Measurements from ENCODE around the gene USP9X. TPM values are rescaled to one million over a fixed set of nuclear protein-coding genes. Genes with fewer than 3 reads are reported as not detected.
"Not testable (repeated sequence)": the region's sequence is repeated elsewhere in the genome, so short reads cannot be mapped to it uniquely, and the experiment has no call there.

Gene USP9X
- total RNA-seq, 1 donor from 2014 or later: 68.3 TPM

DNA sequence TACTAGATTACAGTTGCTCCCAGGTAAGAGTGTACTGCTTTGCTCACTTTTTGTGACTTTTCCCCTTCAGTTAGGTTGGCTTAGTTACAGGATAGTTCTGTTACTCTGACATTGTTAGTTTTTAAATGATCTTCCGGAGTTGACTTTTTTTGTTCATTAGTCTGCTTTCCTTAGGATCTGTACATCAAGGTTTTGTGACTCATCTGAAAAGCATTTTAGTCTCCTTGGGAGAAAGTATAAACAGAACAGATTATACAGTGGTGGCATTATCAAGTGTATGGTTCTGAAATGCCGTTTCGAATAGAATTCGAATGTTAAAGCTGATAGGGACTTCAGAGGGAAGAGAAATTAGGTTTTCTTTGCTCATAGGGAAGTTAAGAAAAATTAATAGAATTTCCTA lies 63.3 kb downstream of the USP9X start:
- no peak for DNase-seq
- Mint-ChIP-seq H3K4me1 (no peaks in the 10 kb centered on the region), H3K9me3 (no peaks in the 10 kb centered on the region), H3K4me3 (no peak overlapping the region), H3K36me3 (ENCODE audit: low read depth) (peaks cover 65% of the 10 kb centered on the region), H3K27me3 (no peaks in the 10 kb centered on the region), H3K27ac (no peak overlapping the region)
- ChIA-PET POLR2A (no interaction called here), CTCF (no interaction called here)
- no peak for ATAC-seq (ENCODE audit: low read depth)
- TF ChIP-seq CTCF (IDR thresholded peaks at IDR 0.05): no peak
- intact Hi-C loops (cut with micrococcal nuclease): no loop called here

GRCh38 chrX:41150043-41150442 lies 64.8 kb downstream of the USP9X start:
- no peaks in the 10 kb centered on the region for H3K9me3 Mint-ChIP-seq
- ATAC-seq (ENCODE audit: low read depth) (no peak), DNase-seq (no peak)
- intact Hi-C loops (cut with micrococcal nuclease): no loop called here
- H3K27ac Mint-ChIP-seq: no peak overlapping the region
- H3K36me3 Mint-ChIP-seq (ENCODE audit: low read depth): peaks cover 67% of the 10 kb centered on the region
- ChIA-PET POLR2A (no interaction called here), CTCF (no interaction called here)
- TF ChIP-seq CTCF (IDR thresholded peaks at IDR 0.05): no peak
- no peaks in the 10 kb centered on the region for H3K27me3 Mint-ChIP-seq
- H3K4me3 Mint-ChIP-seq: no peak overlapping the region
- H3K4me1 Mint-ChIP-seq: no peaks in the 10 kb centered on the region

DNA sequence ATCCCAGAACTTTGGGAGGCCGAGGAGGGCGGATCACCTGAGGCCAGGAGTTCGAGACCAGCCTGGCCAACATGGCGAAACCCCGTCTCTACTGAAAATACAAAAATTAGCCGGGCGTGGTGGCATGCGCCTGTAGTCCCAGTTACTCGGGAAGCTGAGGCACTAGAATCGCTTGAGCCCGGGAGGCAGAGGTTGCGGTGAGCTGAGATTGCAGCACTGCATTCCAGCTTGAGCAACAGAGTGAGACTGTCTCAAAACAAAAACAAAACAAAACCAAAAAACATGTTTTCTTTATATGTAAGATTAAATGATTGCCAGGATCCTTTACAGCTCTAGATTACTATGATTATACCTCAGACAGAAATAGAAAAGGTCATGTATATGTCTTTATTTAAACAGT lies 66.5 kb downstream of the USP9X start:
- H3K4me1 Mint-ChIP-seq; POLR2A ChIA-PET; H3K27ac Mint-ChIP-seq; H3K9me3 Mint-ChIP-seq; H3K27me3 Mint-ChIP-seq; H3K4me3 Mint-ChIP-seq; DNase-seq; ATAC-seq (ENCODE audit: low read depth); intact Hi-C loops (cut with micrococcal nuclease); CTCF ChIA-PET: not testable (repeated sequence)
- H3K36me3 Mint-ChIP-seq (ENCODE audit: low read depth): peaks cover 62% of the 10 kb centered on the region

- no peaks in the 10 kb centered on the region for H3K27me3 Mint-ChIP-seq
- peaks cover 61% of the 10 kb centered on the region for H3K36me3 Mint-ChIP-seq (ENCODE audit: low read depth)
- intact Hi-C loops (cut with micrococcal nuclease): no loop called here
- H3K27ac Mint-ChIP-seq: no peak overlapping the region
- H3K9me3 Mint-ChIP-seq: no peaks in the 10 kb centered on the region
- H3K4me1 Mint-ChIP-seq: no peaks in the 10 kb centered on the region
- TF ChIP-seq CTCF (IDR thresholded peaks at IDR 0.05): no peak
- POLR2A ChIA-PET: no interaction called here
- no peak overlapping the region for H3K4me3 Mint-ChIP-seq
- DNase-seq (no peak), ATAC-seq (ENCODE audit: low read depth) (no peak)
- CTCF ChIA-PET: no interaction called here
Measured at GRCh38 chrX:41152221-41152620, 67.0 kb downstream of the USP9X start.

DNA sequence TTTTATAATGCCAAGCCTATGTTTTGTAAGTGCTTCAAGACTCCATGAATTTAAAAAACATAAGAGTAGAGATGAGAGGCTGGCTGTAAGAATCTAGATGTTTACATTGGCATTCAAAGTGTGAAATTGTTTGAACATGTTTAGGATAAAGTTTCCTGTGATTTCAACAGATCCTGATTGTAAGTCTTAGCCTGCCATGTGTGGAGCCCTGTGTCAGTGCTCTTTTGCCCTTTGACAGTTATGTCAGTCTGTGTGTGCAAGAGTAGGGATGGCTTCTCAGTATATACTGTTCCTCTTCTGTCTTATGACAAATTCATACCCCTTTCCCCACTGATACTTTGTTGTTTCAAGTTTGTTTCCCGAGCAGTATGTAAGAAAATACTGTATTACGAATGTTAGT lies 68.2 kb downstream of the USP9X start:
- Mint-ChIP-seq H3K27me3 (no peaks in the 10 kb centered on the region), H3K27ac (no peak overlapping the region), H3K4me3 (no peak overlapping the region), H3K36me3 (ENCODE audit: low read depth) (peaks cover 61% of the 10 kb centered on the region), H3K9me3 (no peaks in the 10 kb centered on the region), H3K4me1 (no peaks in the 10 kb centered on the region)
- ATAC-seq (ENCODE audit: low read depth): no peak
- no peak for TF ChIP-seq CTCF (IDR thresholded peaks at IDR 0.05)
- intact Hi-C loops (cut with micrococcal nuclease): no loop called here
- POLR2A ChIA-PET: no interaction called here
- CTCF ChIA-PET: no interaction called here
- no peak for DNase-seq

DNA sequence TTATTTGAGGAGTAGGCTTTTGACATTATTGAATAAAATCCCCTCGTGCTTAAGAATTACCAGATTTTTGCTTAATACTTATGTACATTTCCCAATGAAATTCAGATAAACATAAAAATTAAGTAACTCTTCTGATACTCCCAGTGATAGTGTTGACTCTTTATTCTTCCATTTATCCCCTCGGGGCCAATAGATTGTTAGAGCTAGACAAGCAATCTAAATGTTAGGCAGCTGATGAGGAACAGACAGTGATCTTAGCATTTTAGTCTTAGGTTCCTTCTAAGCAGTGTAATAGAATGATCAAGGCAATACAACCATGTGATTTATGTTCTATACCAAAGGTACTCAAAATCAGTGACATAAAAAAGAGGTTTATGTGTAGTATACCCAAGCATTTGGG lies 68.7 kb downstream of the USP9X start:
- Mint-ChIP-seq H3K9me3 (no peaks in the 10 kb centered on the region), H3K27me3 (no peaks in the 10 kb centered on the region), H3K4me1 (no peaks in the 10 kb centered on the region), H3K4me3 (no peak overlapping the region), H3K27ac (no peak overlapping the region), H3K36me3 (ENCODE audit: low read depth) (peaks cover 58% of the 10 kb centered on the region)
- CTCF ChIA-PET: interaction anchor here (1.0 kb wide), 1 partner anchor 360 kb away, joined by 3 read pairs; no protein-coding TSS in a partner anchor
- ATAC-seq (ENCODE audit: low read depth) (no peak), DNase-seq (no peak)
- POLR2A ChIA-PET: no interaction called here
- intact Hi-C loops (cut with micrococcal nuclease): no loop called here
- no peak for TF ChIP-seq CTCF (IDR thresholded peaks at IDR 0.05)

Data from activated B cell treated with CpG ODN at 0.5 μM for 24 hours (primary cell).